CMK (cell line): ENCODE measurements around the gene TNFAIP2.
"Not testable (repeated sequence)": the region's sequence is repeated elsewhere in the genome, so short reads cannot be mapped to it uniquely, and the experiment has no call there.

Experiments
- DNase-seq: peaks from one replicate; pipeline ENCODE4 v3.0.0-alpha.2; 2010; ENCODE audit warnings: low read depth

Gene TNFAIP2

GRCh38 chr14:103107455-103107854, 15.8 kb upstream of the TNFAIP2 start:
- no peak for DNase-seq

- no peak for DNase-seq
These were observed 15.1 kb upstream of the TNFAIP2 start for GRCh38 chr14:103107941-103108748.

- no peak for DNase-seq
These were observed 14.5 kb upstream of the TNFAIP2 start for GRCh38 chr14:103108749-103109207.

GRCh38 chr14:103109535-103110441, 13.5 kb upstream of the TNFAIP2 start:
- no peak for DNase-seq

- no peak for DNase-seq
These were observed 12.5 kb upstream of the TNFAIP2 start for GRCh38 chr14:103110681-103111231.

GRCh38 chr14:103111232-103111868, 11.9 kb upstream of the TNFAIP2 start:
- no peak for DNase-seq

GRCh38 chr14:103112400-103113243, 10.6 kb upstream of the TNFAIP2 start:
- DNase-seq, result no peak

GRCh38 chr14:103113303-103113702, 10.0 kb upstream of the TNFAIP2 start:
- no peak for DNase-seq

- no peak for DNase-seq
These were observed 9.5 kb upstream of the TNFAIP2 start for GRCh38 chr14:103113774-103114173.

- not testable (repeated sequence) for DNase-seq
These were observed 8.1 kb upstream of the TNFAIP2 start for GRCh38 chr14:103115086-103115679.

- DNase-seq, result no peak
These were observed 7.3 kb upstream of the TNFAIP2 start for GRCh38 chr14:103115845-103116572.

GRCh38 chr14:103116636-103117035, 6.6 kb upstream of the TNFAIP2 start:
- DNase-seq, result no peak

- DNase-seq, result not testable (repeated sequence)
These were observed 5.8 kb upstream of the TNFAIP2 start for GRCh38 chr14:103117499-103117898.

GRCh38 chr14:103118018-103118662, 5.1 kb upstream of the TNFAIP2 start:
- no peak for DNase-seq

GRCh38 chr14:103118663-103119404, 4.4 kb upstream of the TNFAIP2 start:
- DNase-seq, result peak; percentile 91

- DNase-seq, result not testable (repeated sequence)
These were observed 3.7 kb upstream of the TNFAIP2 start for GRCh38 chr14:103119527-103119926.

- DNase-seq, result no peak
These were observed 2.0 kb upstream of the TNFAIP2 start for GRCh38 chr14:103121121-103121845.
